Skeletal muscle tissue (tissue), 4 donors: ENCODE results near the gene SPRYD7. TPM values are rescaled to one million over a fixed set of nuclear protein-coding genes. Genes with fewer than 3 reads are reported as not detected.
A peak's percentile ranks its signal among the peaks of the same experiment; 100 is the strongest.
"Not testable (repeated sequence)": the region's sequence is repeated elsewhere in the genome, so short reads cannot be mapped to it uniquely, and the experiment has no call there.

Source experiments
- H3K27ac ChIP-seq: one replicate; pipeline ENCODE4 v1.7.0; 2013; ENCODE audit warnings: mild to moderate bottlenecking, low read depth, low read length, inconsistent platforms
- H3K27me3 ChIP-seq, 3 donors: one replicate each; pipeline ENCODE4 v1.7.0; 2013; ENCODE audit warnings: low read length in 3 of 3; ENCODE audit not compliant: control insufficient read depth in 3 of 3, insufficient read depth in 3 of 3
- H3K36me3 ChIP-seq, 3 donors: one replicate each; pipeline ENCODE4 v1.7.0; 2013; ENCODE audit warnings: low read length in 3 of 3; ENCODE audit not compliant: control insufficient read depth in 3 of 3, insufficient read depth in 3 of 3
- H3K4me1 ChIP-seq, 3 donors: one replicate each; pipeline ENCODE4 v1.7.0; 2013; ENCODE audit warnings: low read length in 3 of 3, mild to moderate bottlenecking in 3 of 3; ENCODE audit not compliant: control insufficient read depth in 3 of 3, insufficient read depth in 3 of 3
- H3K4me3 ChIP-seq, 3 donors: one replicate each; pipeline ENCODE4 v1.7.0; 2013; ENCODE audit warnings: low read length in 3 of 3
- H3K9ac ChIP-seq, 3 donors: one replicate each; pipeline ENCODE4 v1.7.0; 2013; ENCODE audit warnings: low read length in 3 of 3, mild to moderate bottlenecking in 3 of 3, moderate library complexity in 2 of 3, low read depth in 1 of 3
- H3K9me3 ChIP-seq, 3 donors: one replicate each; pipeline ENCODE4 v1.7.0; 2013; ENCODE audit warnings: low read length in 3 of 3; ENCODE audit not compliant: control insufficient read depth in 3 of 3
- total RNA-seq: library from RNA; depleted of rRNA; stranded (reverse); fragments of >200 nt; gene quantifications from one replicate; pipeline ENCODE4 v1.2.3, GENCODE V29; 2014
- donor health status: Osteomylitis.

SPRYD7 gene
- total RNA-seq, 1 donor from 2014 or later, result 4.7 TPM

- H3K4me1 ChIP-seq, result peaks cover 13 to 18% (median 13%) of the 10 kb centered on the region in 3 donors
- peak overlapping the region; percentile 80 to 93 (median 85) for H3K9ac ChIP-seq
- H3K9me3 ChIP-seq, result no peaks in the 10 kb centered on the region
- no peaks in the 10 kb centered on the region for H3K27me3 ChIP-seq
- peaks cover 0 to 5% (median 0%) of the 10 kb centered on the region in 3 donors for H3K36me3 ChIP-seq
- H3K4me3 ChIP-seq, result peak overlapping the region; percentile 74 to 98 (median 96)
- peak overlapping the region; percentile 86 for H3K27ac ChIP-seq
Measured at GRCh38 chr13:49935171-49936074, 717 bp downstream of the SPRYD7 start.

DNA sequence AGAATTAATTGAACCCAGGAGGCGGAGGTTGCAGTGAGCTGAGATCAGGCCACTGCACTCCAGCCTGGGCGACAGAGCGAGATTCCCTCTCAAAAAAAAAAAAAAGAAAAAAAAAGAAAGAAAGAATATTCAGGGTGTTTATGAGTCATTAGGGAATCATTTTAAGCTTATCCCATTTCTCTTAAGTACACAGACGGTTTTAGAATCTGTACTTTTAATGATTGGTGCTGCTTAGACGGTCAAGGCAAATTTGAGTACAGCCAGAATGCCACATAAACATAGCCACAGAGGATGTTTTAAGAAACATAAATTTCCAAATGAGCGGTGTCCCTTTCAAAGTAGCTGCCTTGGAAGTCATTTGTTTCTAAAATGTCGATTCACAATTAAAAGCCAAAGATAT is 2.6 kb downstream of the SPRYD7 start:
- Histone ChIP-seq H3K9ac (no peak overlapping the region), H3K27me3 (no peaks in the 10 kb centered on the region), H3K27ac (no peak overlapping the region), H3K4me3 (no peak overlapping the region), H3K4me1 (peaks cover 8 to 18% (median 11%) of the 10 kb centered on the region in 3 donors), H3K36me3 (peaks cover under 1 to 7% (median 4%) of the 10 kb centered on the region in 3 donors), H3K9me3 (no peaks in the 10 kb centered on the region)

GRCh38 chr13:49932868-49933267 is 3.3 kb downstream of the SPRYD7 start:
- Histone ChIP-seq H3K27ac (no peak overlapping the region), H3K36me3 (peaks cover 2 to 13% (median 5%) of the 10 kb centered on the region in 3 donors), H3K4me3 (no peak overlapping the region), H3K27me3 (no peaks in the 10 kb centered on the region), H3K9me3 (no peaks in the 10 kb centered on the region), H3K9ac (no peak overlapping the region), H3K4me1 (peaks cover 8 to 15% (median 11%) of the 10 kb centered on the region in 3 donors)

- Histone ChIP-seq H3K27ac (no peak overlapping the region), H3K27me3 (no peaks in the 10 kb centered on the region), H3K4me1 (peaks cover 7 to 14% (median 10%) of the 10 kb centered on the region in 3 donors), H3K4me3 (no peak overlapping the region), H3K9me3 (no peaks in the 10 kb centered on the region), H3K36me3 (peaks cover 2 to 17% (median 10%) of the 10 kb centered on the region in 3 donors), H3K9ac (no peak overlapping the region)
Measured at GRCh38 chr13:49932066-49932465, 4.1 kb downstream of the SPRYD7 start.

GRCh38 chr13:49927755-49928154 is 8.4 kb downstream of the SPRYD7 start:
- no peak overlapping the region for H3K4me3 ChIP-seq
- no peaks in the 10 kb centered on the region for H3K4me1 ChIP-seq
- H3K9me3 ChIP-seq, result no peaks in the 10 kb centered on the region
- no peaks in the 10 kb centered on the region for H3K27me3 ChIP-seq
- peaks cover 9 to 35% (median 16%) of the 10 kb centered on the region in 3 donors for H3K36me3 ChIP-seq
- H3K9ac ChIP-seq, result no peak overlapping the region
- H3K27ac ChIP-seq, result no peak overlapping the region

GRCh38 chr13:49925881-49926418 is 10.2 kb downstream of the SPRYD7 start:
- H3K9me3 ChIP-seq, result no peaks in the 10 kb centered on the region
- H3K27me3 ChIP-seq, result no peaks in the 10 kb centered on the region
- H3K4me3 ChIP-seq, result no peak overlapping the region
- H3K36me3 ChIP-seq, result peaks cover 10 to 45% (median 18%) of the 10 kb centered on the region in 3 donors
- no peak overlapping the region for H3K9ac ChIP-seq
- no peak overlapping the region for H3K27ac ChIP-seq
- no peaks in the 10 kb centered on the region for H3K4me1 ChIP-seq

- no peak overlapping the region for H3K27ac ChIP-seq
- no peak overlapping the region for H3K9ac ChIP-seq
- no peaks in the 10 kb centered on the region for H3K4me1 ChIP-seq
- H3K27me3 ChIP-seq, result no peaks in the 10 kb centered on the region
- no peak overlapping the region for H3K4me3 ChIP-seq
- H3K36me3 ChIP-seq, result peaks cover 13 to 37% (median 20%) of the 10 kb centered on the region in 3 donors
- no peaks in the 10 kb centered on the region for H3K9me3 ChIP-seq
Measured at GRCh38 chr13:49922301-49922700, 13.8 kb downstream of the SPRYD7 start.

- not testable (repeated sequence) for H3K27ac ChIP-seq, H3K9me3 ChIP-seq, H3K4me3 ChIP-seq, H3K4me1 ChIP-seq, H3K27me3 ChIP-seq, H3K9ac ChIP-seq
- H3K36me3 ChIP-seq, result peaks cover 18 to 41% (median 26%) of the 10 kb centered on the region in 3 donors
Measured at GRCh38 chr13:49920969-49921368, 15.2 kb downstream of the SPRYD7 start.

GRCh38 chr13:49918106-49918505 is 18.0 kb downstream of the SPRYD7 start:
- not testable (repeated sequence) for H3K4me1 ChIP-seq, H3K9me3 ChIP-seq, H3K27ac ChIP-seq, H3K9ac ChIP-seq, H3K27me3 ChIP-seq, H3K4me3 ChIP-seq
- H3K36me3 ChIP-seq, result peaks cover 15 to 36% (median 30%) of the 10 kb centered on the region in 3 donors

- H3K9me3 ChIP-seq, result no peaks in the 10 kb centered on the region
- H3K36me3 ChIP-seq, result peaks cover 11 to 29% (median 25%) of the 10 kb centered on the region in 3 donors
- no peaks in the 10 kb centered on the region for H3K27me3 ChIP-seq
- no peaks in the 10 kb centered on the region for H3K4me1 ChIP-seq
- H3K27ac ChIP-seq, result no peak overlapping the region
- H3K9ac ChIP-seq, result no peak overlapping the region
- H3K4me3 ChIP-seq, result no peak overlapping the region
Measured at GRCh38 chr13:49914947-49915346, 21.2 kb downstream of the SPRYD7 start.
